Right ventricle myocardium inferior (tissue), 1 donor: ENCODE results near the gene ADTRP. TPM values are rescaled to one million over a fixed set of nuclear protein-coding genes. Genes with fewer than 3 reads are reported as not detected.
"Not testable (repeated sequence)": the region's sequence is repeated elsewhere in the genome, so short reads cannot be mapped to it uniquely, and the experiment has no call there.

Experiments used
- ATAC-seq: fragments of 200-7000 bp; cut with Tn5 transposase; one replicate; pipeline ENCODE4 v1.9.1; 2020; ENCODE audit warnings: mild to moderate bottlenecking, moderate library complexity
- DNase-seq: peaks from one replicate; pipeline ENCODE4 v3.0.0; 2021; ENCODE audit errors: missing footprints
- intact Hi-C: fragments of 100-400 bp; cut with DNase I; formaldehyde crosslinking; loops from one replicate; pipeline ENCODE4 v1.11.0; 2022
- total RNA-seq: library from RNA; stranded (reverse); fragmentation: NEBNext Ultra II Directional; extraction: Animal tissue kit (Norgen Biotek cat#: 25700); gene quantifications from one replicate; pipeline ENCODE4 v1.2.1, GENCODE V29; 2021
- donor health status: DM: no; HTN: yes; CAD: no; lungs with severe emphysema.

ADTRP gene
- total RNA-seq, 1 donor from 2014 or later = not detected

DNA sequence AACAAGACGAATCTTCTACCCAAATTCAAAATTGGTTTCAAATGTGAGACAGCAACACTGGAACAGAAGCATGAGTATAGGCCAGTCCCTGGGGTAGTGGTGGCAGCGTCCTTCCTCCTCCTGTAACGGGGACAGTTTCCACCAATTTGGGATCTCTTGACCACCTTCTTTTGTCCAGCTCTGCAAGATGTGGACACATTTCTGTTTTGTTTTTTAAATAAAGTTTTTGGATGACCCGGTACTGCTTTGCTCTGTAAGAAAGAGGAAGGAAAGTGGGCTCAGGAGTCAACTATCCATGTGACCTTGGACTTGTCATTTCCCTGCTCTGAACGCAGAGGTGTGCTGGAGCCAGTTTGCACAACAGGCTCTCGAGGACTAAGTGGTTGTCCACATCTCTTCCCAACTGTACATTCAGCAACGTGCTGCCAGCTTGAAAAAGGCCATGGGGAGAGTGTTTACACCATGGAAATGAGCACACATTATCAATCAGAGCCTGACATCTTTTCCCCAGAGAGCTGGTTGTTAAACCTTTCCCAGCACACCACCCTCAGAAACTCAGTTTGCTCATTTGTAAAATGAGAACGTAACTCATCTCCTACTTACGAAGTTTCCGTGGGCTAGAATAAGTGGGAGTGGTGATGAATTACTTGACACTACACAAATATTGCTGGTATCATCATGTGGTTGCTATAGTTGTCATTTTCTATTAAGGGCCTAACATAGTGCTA is 66.5 kb downstream of the ADTRP start:
- ATAC-seq (no peak), DNase-seq (no peak)
- intact Hi-C loops = no loop called here

- DNase-seq (no peak), ATAC-seq (no peak)
- intact Hi-C loops = no loop called here
Observed at GRCh38 chr6:11711003-11711983, 67.3 kb downstream of the ADTRP start.

- no peak for DNase-seq
- no peak for ATAC-seq
- intact Hi-C loops = no loop called here
Observed at GRCh38 chr6:11710311-11710761, 68.3 kb downstream of the ADTRP start.

DNA sequence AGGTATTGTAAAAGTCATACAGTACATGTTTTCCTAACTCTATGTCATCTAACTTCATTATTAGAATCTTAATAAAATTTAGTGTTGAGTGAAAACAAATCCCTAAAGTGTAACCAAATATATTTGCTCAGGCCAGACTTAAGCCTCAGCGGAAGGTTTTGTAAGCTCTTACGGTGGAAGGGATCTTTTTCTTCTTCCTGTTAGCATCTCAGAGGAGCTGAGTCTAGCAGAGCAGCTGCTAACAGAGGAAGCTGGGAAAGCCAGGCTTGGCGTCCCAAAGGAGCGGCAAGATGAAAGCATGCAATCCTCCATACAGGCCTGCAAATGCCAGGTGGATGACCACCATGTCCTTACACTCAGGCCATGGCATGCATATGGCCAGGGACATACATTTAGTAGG is 72.4 kb downstream of the ADTRP start:
- peak; percentile 81 for ATAC-seq
- intact Hi-C loops = loop anchor here (10.0 kb wide), 2 partner anchors 309 to 529 kb away; partner anchors contain the start of gene HIVEP1
- no peak for DNase-seq

DNA sequence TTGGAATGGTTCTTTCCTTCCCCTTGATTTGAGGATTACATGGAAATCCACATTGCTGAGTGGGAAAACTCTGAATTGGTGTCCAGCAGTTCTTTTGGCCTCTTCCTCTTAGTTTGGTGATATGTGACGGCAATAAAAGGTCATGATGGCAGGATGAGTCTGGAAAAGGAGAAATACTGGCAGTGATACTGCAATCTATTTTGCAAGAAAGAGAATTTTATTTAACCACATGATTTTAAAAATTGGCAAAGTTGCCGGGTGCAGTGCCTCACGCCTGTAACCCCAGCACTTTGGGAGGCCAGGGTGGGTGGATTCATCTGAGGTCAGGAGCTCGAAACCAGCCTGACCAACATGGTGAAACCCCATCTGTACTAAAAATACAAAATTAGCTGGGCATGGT is 73.1 kb downstream of the ADTRP start:
- DNase-seq (no peak), ATAC-seq (peak; percentile 38)
- intact Hi-C loops = loop anchor here (10.0 kb wide), 2 partner anchors 309 to 529 kb away; partner anchors contain the start of gene HIVEP1

DNA sequence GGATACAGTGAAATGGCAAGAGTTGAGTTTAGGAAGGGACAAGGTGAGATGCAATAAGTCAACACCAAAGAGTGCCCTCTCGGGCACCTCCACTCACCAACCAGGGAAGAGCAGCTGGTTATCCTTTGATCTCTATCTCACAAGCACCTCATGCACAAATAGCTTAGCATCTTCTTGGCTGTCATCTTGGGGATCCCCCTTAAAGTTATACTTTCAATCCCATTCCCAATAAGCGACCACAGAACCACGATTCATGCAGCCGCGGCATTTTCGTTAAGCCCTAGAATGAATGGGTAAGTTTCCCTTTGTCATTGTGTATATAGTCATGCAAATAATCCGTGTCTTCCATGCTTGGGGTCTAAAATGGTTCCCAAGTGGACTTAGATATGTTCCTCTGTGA is 73.5 kb downstream of the ADTRP start:
- no peak for ATAC-seq
- intact Hi-C loops = loop anchor here (10.0 kb wide), 2 partner anchors 310 to 530 kb away; partner anchors contain the start of gene HIVEP1

DNA sequence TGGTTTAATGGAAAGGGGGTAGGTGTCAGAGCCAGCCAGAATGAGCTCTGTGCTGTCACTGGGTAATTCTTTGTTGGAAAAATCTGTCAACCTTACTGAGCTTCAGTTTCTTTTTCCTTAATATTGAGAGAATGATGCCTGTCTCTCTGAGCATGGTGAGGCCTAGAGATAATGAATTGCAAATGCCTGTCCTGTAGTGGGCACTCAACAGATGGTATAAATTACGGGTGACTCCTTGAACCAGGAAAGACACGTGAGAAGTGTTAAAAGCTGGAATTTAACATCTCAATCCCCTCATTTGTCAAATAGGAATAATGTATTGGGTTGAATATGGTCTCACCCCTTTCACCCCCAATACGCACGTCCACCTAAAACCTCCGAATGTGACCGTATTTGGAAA is 74.9 kb downstream of the ADTRP start:
- ATAC-seq (no peak), DNase-seq (no peak)
- intact Hi-C loops = loop anchor here (5.0 to 10.0 kb wide), 3 partner anchors 109 to 531 kb away; partner anchors contain the start of gene HIVEP1

More for the DNA sequence above, 73.5 kb downstream of the ADTRP start:
- DNase-seq = no peak

DNA sequence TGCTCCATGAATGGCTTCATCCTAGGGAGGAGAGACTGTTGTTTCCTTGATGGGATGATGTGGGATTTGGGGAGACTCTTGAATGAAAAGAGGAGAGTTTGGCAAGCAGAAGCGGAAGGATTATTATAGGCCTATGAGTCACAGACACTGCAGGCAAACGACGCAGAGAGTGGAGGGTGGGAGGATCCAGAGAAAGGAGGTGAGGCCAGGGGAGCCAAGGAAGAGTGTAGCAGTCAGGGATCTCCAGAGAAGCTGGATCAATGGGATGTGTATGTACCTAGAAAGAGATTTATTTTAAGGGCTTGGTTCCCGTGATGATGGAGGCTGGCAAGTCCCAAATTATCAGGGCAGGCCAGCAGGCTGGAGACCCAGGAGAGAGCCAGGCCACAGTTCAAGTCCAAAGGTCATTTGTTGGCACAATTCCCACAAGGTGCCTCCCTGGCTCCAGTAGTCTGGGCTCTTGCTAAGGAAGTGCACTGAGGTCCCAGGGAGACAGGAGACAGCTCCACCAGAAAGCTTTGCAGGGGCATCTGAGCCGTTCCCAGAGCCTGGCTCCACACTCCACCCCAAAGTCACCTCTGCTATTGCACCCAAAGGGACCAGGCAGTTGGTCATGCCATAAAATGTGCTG is 76.0 kb downstream of the ADTRP start:
- no peak for DNase-seq
- intact Hi-C loops = loop anchor here (5.0 to 10.0 kb wide), 3 partner anchors 110 to 532 kb away; partner anchors contain the start of gene HIVEP1
- ATAC-seq = no peak

DNA sequence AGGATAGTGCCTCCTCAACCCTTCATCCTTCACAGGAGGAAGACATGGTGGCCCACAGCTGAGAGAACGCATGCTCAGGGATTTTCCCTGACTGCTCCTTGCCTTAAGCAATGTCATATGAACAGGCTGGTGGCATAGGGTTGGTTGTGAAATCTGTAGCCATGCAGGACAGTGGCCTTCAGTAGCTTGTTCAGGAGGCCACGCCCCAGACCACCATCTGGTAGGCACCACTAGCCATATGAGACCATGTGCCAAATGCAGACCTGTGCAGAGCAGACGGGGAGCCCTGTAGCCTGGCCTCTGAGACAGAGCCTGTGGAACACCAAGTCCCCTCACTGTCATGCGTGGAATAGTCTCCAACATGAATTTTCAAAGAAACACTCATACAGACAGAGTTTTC is 76.5 kb downstream of the ADTRP start:
- intact Hi-C loops = loop anchor here (5.0 to 10.0 kb wide), 3 partner anchors 110 to 533 kb away; partner anchors contain the start of gene HIVEP1
- DNase-seq (no peak), ATAC-seq (no peak)

GRCh38 chr6:11701573-11701972 is 77.0 kb downstream of the ADTRP start:
- intact Hi-C loops = loop anchor here (5.0 to 10.0 kb wide), 3 partner anchors 111 to 533 kb away; partner anchors contain the start of gene HIVEP1
- DNase-seq (no peak), ATAC-seq (no peak)

GRCh38 chr6:11700118-11700718 is 78.4 kb downstream of the ADTRP start:
- intact Hi-C loops = loop anchor here (5.0 to 10.0 kb wide), 3 partner anchors 112 to 535 kb away; partner anchors contain the start of gene HIVEP1
- no peak for ATAC-seq
- no peak for DNase-seq

DNA sequence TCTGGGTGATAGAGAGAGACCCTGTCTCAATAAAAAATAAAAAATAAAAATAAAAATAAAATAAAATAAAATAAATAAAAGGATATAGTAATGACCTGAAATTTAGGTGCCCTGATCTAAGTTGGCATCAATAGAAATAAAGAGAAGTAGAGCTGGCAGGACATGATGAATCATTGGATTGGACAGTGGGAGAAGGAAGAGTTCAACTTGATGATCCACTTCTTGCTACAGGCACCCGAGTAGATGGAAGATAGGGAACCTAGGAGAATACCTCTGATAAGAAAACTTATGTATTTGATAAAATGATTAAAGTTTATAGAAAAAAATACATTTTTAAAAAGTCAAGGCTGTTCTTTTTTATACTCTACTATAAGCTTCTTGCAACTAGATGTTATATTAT is 79.0 kb downstream of the ADTRP start:
- intact Hi-C loops = no loop called here
- ATAC-seq = no peak
- no peak for DNase-seq

DNA sequence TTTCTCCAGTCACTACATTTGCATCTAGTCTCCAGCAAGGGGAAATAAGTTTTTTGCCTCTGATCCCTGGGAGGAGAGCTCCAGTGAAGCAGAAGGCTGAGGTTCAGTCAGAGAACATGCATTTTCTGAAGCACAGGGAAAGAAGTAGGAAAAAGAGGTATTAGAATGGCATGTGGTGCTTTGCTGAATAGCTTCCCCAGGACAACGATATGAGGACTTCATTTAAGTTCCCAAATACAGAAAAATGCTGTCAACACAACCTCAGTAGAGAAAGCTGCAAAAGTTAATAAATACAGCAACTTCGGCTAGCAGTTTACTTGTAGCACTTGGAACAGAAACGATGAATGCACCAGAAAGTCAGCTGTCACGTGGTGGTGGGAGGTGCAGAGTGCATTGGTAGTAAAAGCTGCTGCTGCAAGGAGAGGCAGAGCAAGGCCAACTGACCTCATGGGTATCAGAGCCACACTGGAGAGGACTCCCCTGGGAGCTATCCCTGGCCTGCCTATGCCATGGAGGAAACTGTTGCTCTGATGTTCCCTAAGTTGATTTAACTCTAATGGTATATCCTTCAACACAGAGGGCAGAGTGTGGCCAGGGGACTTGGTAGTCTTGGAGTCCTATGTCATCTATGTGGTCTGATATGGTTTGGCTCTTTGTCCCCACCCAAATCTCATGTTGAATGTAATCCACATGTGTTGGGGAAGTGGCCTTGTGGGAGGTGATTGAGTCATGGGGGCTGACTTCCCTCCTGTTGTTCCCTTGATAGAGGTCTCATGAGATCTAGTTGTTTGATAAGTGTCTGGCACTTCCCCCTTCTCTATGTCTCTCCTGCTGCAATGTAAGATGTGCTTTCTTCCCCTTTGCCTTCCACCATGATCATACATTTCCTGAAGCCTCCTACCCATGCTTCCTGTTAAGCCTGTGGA is 85.9 kb downstream of the ADTRP start:
- no peak for DNase-seq
- ATAC-seq = no peak
- intact Hi-C loops = no loop called here

DNA sequence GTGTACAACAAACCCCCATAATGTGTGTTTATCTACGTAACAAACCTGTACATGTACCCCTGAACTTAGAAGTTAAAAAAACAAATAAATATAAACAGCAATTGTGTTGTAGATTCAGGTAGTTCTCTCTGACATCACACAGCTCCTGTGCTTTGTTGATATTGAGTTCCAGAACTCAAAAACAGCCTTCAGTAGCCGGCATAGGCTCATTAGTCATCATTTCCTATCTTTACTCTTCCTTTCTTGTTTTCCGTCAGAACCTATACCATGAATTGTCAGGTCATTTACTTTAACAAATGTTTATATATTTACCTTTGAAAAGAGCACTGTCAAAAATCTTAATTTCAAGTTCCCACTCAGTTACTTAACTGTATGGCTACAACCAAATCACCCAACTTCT is 88.8 kb downstream of the ADTRP start:
- intact Hi-C loops = no loop called here
- no peak for DNase-seq
- no peak for ATAC-seq

DNA sequence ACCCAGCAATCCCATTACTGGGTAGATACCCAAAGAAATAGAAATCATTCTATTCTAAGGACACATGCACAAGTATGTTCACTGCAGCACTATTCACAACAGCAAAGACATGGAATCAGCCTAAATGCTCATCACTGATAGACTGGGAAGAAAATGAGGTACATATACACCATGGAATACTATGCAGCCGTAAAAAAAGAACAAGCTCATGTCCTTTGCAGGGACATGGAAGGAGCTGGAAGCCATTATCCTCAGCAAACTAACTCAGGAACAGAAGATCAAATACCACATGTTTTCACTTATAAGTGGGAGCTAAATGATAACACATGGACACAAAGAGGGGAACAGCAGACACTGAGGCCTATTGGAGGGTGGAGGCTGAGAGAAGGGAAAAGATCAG is 89.2 kb downstream of the ADTRP start:
- ATAC-seq, DNase-seq, intact Hi-C loops: not testable (repeated sequence)

GRCh38 chr6:11688425-11688709 is 90.2 kb downstream of the ADTRP start:
- DNase-seq = no peak
- intact Hi-C loops = no loop called here
- no peak for ATAC-seq

GRCh38 chr6:11685481-11686093 is 93.0 kb downstream of the ADTRP start:
- DNase-seq (no peak), ATAC-seq (no peak)
- intact Hi-C loops = no loop called here
